Caki2 (cell line): ENCODE results near the gene FXYD5. TPM values are rescaled to one million over a fixed set of nuclear protein-coding genes. Genes with fewer than 3 reads are reported as not detected.

Experiments
- DNase-seq: peaks from one replicate; pipeline ENCODE4 v3.0.0-alpha.2; 2015; ENCODE audit warnings: low read depth
- in situ Hi-C: cut with HindIII; loops from 2 replicates; pipeline ENCODE4 v1.10.0; 2016; ENCODE audit warnings: low sequenced_read_pairs, low pct_unique_long_range_greater_than_20kb, mixed read lengths
- total RNA-seq: library from RNA; depleted of rRNA; stranded (reverse); fragments of >200 nt; shearing (Covaris generic); gene quantifications from 2 replicates; pipeline ENCODE4 v1.2.3, GENCODE V29; 2014; ENCODE audit warnings: low replicate concordance; rRNA removed

The FXYD5 gene
- total RNA-seq, 1 experiment from 2014 or later: 43.7 TPM

GRCh38 chr19:35216833-35217648 lies 62.5 kb downstream of the FXYD5 start:
- in situ Hi-C loops: no loop called here

GRCh38 chr19:35217649-35217990 lies 63.1 kb downstream of the FXYD5 start:
- DNase-seq: no peak
- in situ Hi-C loops: no loop called here

More at GRCh38 chr19:35216833-35217648, 62.5 kb downstream of the FXYD5 start:
- no peak for DNase-seq

- in situ Hi-C loops: no loop called here
These were observed 64.5 kb downstream of the FXYD5 start for GRCh38 chr19:35219008-35219407.

More at GRCh38 chr19:35219008-35219407, 64.5 kb downstream of the FXYD5 start:
- DNase-seq: no peak

Other genes with a start within 250 kb of the FXYD5 start
- gene ZNF30, start 227.8 kb upstream of the FXYD5 start, total RNA-seq: 0.23 and 2.7 TPM in 2 replicates
- 3.9 and 6.7 TPM in 2 replicates for gene ZNF792, start 190.5 kb upstream of the FXYD5 start, total RNA-seq
- gene GRAMD1A, start 154.4 kb upstream of the FXYD5 start, total RNA-seq: 32.8 and 44.9 TPM in 2 replicates
- 3.3 and 4.3 TPM in 2 replicates for gene SCN1B, start 124.3 kb upstream of the FXYD5 start, total RNA-seq
- gene HPN, start 113.0 kb upstream of the FXYD5 start, total RNA-seq: 0.84 TPM in 1 of 2 replicates, not detected in the other
- gene FXYD3, start 38.9 kb upstream of the FXYD5 start, total RNA-seq: not detected in 2 replicates
- 0.29 TPM in 1 of 2 replicates, not detected in the other for gene LGI4, start 19.7 kb upstream of the FXYD5 start, total RNA-seq
- gene FXYD1, start 15.9 kb upstream of the FXYD5 start, total RNA-seq: not detected in 2 replicates
- gene FXYD7, start 11.5 kb upstream of the FXYD5 start, total RNA-seq: not detected in 2 replicates
- not detected in 2 replicates for gene FAM187B, start 74.0 kb downstream of the FXYD5 start, total RNA-seq
- gene LSR, start 94.3 kb downstream of the FXYD5 start, total RNA-seq: 13.0 and 33.0 TPM in 2 replicates
- 111 and 128 TPM in 2 replicates for gene USF2, start 114.2 kb downstream of the FXYD5 start, total RNA-seq
- gene HAMP, start 127.8 kb downstream of the FXYD5 start, total RNA-seq: 0.06 TPM in 1 of 2 replicates, not detected in the other
- gene MAG, start 137.4 kb downstream of the FXYD5 start, total RNA-seq: 5.7 and 10.4 TPM in 2 replicates
- gene CD22, start 174.5 kb downstream of the FXYD5 start, total RNA-seq: 15.4 and 20.6 TPM in 2 replicates
- 1.7 and 6.1 TPM in 2 replicates for gene FFAR1, start 193.2 kb downstream of the FXYD5 start, total RNA-seq
- gene FFAR3, start 203.7 kb downstream of the FXYD5 start, total RNA-seq: not detected in 2 replicates
- gene GPR42, start 216.3 kb downstream of the FXYD5 start, total RNA-seq: not detected in 2 replicates